MCF 10A (cell line): ENCODE measurements around the gene CRYGN. TPM values are rescaled to one million over a fixed set of nuclear protein-coding genes. Genes with fewer than 3 reads are reported as not detected.

ENCODE experiments used
- BruUV-seq: library from RNA; stranded (reverse); fragments of 400-500 nt; replicated peaks from 2 replicates; lab custom pipeline; 2021; lab: Mats Ljungman, UMichigan
- CTCF ChIA-PET: fragments of 300-600 bp; sonication (Branson Sonifier 250); formaldehyde crosslinking; extraction: SDS; loops from one replicate; lab custom pipeline; 2021; ENCODE audit warnings: antibody characterized with exemption, inconsistent platforms; lab: Yijun Ruan, JAX
- POLR2A ChIA-PET: fragments of 300-600, 350-650 bp; sonication (Branson Sonifier 250); formaldehyde crosslinking; extraction: SDS; loops from one replicate; lab custom pipeline; 2020; ENCODE audit warnings: antibody characterized with exemption, inconsistent platforms; lab: Yijun Ruan, JAX
- DNase-seq: peaks from one replicate; pipeline ENCODE4 v3.0.0-alpha.2; 2018; ENCODE audit not compliant: unreplicated experiment
- H3K27ac Mint-ChIP-seq: one replicate; pipeline ENCODE4 v1.8.0; 2022; ENCODE audit warnings: mild to moderate bottlenecking, low read depth, mixed read lengths; ENCODE audit not compliant: unreplicated experiment
- H3K27me3 Mint-ChIP-seq: one replicate; pipeline ENCODE4 v1.8.0; 2022; ENCODE audit warnings: mixed read lengths; ENCODE audit not compliant: insufficient read depth, unreplicated experiment
- H3K36me3 Mint-ChIP-seq: one replicate; pipeline ENCODE4 v1.8.0; 2022; ENCODE audit warnings: mild to moderate bottlenecking, moderate library complexity, mixed read lengths; ENCODE audit not compliant: insufficient read depth, unreplicated experiment
- H3K4me1 Mint-ChIP-seq: one replicate; pipeline ENCODE4 v1.8.0; 2022; ENCODE audit warnings: mixed read lengths; ENCODE audit not compliant: insufficient read depth, unreplicated experiment
- H3K4me3 Mint-ChIP-seq: one replicate; pipeline ENCODE4 v1.8.0; 2022; ENCODE audit warnings: mild to moderate bottlenecking, moderate library complexity, mixed read lengths; ENCODE audit not compliant: unreplicated experiment
- H3K9me3 Mint-ChIP-seq: one replicate; pipeline ENCODE4 v1.8.0; 2022; ENCODE audit warnings: mixed read lengths; ENCODE audit not compliant: unreplicated experiment
- intact Hi-C: fragments of 100-400 bp; cut with micrococcal nuclease; formaldehyde crosslinking; loops from 2 replicates; pipeline ENCODE4 v1.14.1; 2022
- total RNA-seq: library from RNA; stranded (reverse); gene quantifications from 2 replicates; pipeline ENCODE4 v1.2.3, GENCODE V29; 2022
- TF ChIP-seq, protein P1 (sequence below): fragments of 200-600 bp; IDR thresholded peaks from one replicate; pipeline ENCODE4 v1.8.0; 2022; ENCODE audit warnings: antibody characterized with exemption, mild to moderate bottlenecking; ENCODE audit not compliant: unreplicated experiment

CRYGN gene
- total RNA-seq, 1 experiment from 2014 or later = not detected

DNA sequence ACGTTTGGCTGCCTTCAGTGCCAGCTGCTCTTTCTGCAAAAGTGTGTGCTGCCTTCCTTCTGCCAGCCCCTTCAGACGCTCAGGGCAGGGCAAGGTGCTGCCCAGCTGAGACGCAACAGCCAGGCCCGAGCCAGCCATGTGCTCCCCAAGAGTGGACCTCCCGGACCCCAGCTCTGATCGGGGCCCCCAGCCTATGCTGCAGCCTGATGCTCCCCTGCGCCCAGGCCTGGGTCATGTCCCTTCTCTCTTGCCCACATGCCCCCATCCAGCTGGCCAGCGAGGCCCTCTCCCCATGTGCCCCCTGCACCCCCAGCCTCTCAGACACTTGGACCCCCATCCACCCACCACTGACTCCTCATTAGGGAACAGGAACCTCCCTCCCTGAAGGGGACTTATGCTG lies 47.9 kb downstream of the CRYGN start:
- CTCF ChIA-PET = no interaction called here
- H3K4me3 Mint-ChIP-seq = no peak overlapping the region
- BruUV-seq = no TSS peak
- no peaks in the 10 kb centered on the region for H3K9me3 Mint-ChIP-seq
- H3K27ac Mint-ChIP-seq = no peak overlapping the region
- TF ChIP-seq, protein P1, sequence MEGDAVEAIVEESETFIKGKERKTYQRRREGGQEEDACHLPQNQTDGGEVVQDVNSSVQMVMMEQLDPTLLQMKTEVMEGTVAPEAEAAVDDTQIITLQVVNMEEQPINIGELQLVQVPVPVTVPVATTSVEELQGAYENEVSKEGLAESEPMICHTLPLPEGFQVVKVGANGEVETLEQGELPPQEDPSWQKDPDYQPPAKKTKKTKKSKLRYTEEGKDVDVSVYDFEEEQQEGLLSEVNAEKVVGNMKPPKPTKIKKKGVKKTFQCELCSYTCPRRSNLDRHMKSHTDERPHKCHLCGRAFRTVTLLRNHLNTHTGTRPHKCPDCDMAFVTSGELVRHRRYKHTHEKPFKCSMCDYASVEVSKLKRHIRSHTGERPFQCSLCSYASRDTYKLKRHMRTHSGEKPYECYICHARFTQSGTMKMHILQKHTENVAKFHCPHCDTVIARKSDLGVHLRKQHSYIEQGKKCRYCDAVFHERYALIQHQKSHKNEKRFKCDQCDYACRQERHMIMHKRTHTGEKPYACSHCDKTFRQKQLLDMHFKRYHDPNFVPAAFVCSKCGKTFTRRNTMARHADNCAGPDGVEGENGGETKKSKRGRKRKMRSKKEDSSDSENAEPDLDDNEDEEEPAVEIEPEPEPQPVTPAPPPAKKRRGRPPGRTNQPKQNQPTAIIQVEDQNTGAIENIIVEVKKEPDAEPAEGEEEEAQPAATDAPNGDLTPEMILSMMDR = no peak
- intact Hi-C loops = no loop called here
- POLR2A ChIA-PET = no interaction called here
- no peaks in the 10 kb centered on the region for H3K36me3 Mint-ChIP-seq
- peaks cover 45% of the 10 kb centered on the region for H3K27me3 Mint-ChIP-seq
- DNase-seq = no peak
- no peaks in the 10 kb centered on the region for H3K4me1 Mint-ChIP-seq

GRCh38 chr7:151391358-151391730 lies 48.6 kb downstream of the CRYGN start:
- Mint-ChIP-seq H3K27me3 (peaks cover 45% of the 10 kb centered on the region), H3K27ac (no peak overlapping the region), H3K9me3 (no peaks in the 10 kb centered on the region), H3K4me1 (no peaks in the 10 kb centered on the region), H3K4me3 (no peak overlapping the region), H3K36me3 (no peaks in the 10 kb centered on the region)
- TF ChIP-seq, protein P1 = no peak
- BruUV-seq = no TSS peak
- intact Hi-C loops = no loop called here
- no peak for DNase-seq
- CTCF ChIA-PET = no interaction called here
- POLR2A ChIA-PET = no interaction called here

DNA sequence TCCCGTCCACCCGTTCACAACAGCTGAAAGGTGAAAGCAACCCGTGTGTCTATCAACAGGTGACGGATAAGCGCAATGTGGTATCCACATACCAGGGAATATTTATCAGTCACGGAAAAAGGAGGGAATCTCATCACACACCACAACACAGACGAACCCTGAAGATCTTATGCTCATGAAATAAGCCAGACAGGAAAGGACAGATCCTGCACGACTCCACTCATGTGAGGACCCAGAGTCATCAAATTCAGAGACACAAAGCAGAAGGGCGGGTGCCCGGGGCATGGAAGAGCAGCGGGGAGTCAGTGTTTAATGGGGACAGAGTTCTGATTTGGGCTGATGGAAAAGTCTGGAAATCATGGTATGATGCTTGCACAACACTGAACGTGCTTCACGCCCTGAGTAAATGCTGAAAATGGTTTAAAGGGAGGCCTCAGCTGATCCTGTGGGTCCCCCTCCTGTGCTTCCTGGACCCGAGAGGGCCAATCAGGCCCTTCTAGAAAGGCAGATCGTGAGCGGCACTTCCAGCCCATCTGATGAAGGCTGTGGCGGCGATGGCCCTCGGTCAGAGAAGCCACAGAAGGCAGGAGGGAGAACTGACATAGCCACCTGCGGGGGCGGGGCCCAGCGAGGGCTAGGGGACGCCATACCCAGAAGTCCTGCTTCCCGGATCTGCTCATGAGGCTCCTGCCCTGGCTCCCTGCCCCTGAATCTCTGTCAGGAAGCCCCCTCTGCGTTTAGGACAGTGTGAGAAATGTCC lies 49.2 kb downstream of the CRYGN start:
- H3K36me3 Mint-ChIP-seq = no peaks in the 10 kb centered on the region
- no peak overlapping the region for H3K4me3 Mint-ChIP-seq
- no peak for DNase-seq
- CTCF ChIA-PET = no interaction called here
- BruUV-seq = no TSS peak
- H3K9me3 Mint-ChIP-seq = no peaks in the 10 kb centered on the region
- POLR2A ChIA-PET = interaction anchor here (0.6 kb wide), 2 partner anchors 151 to 163 kb away, joined by 3 read pairs; no protein-coding TSS in a partner anchor
- peaks cover 45% of the 10 kb centered on the region for H3K27me3 Mint-ChIP-seq
- TF ChIP-seq, protein P1 = no peak
- intact Hi-C loops = no loop called here
- H3K4me1 Mint-ChIP-seq = no peaks in the 10 kb centered on the region
- H3K27ac Mint-ChIP-seq = no peak overlapping the region

GRCh38 chr7:151389768-151390597 lies 50.0 kb downstream of the CRYGN start:
- TF ChIP-seq, protein P1 = no peak
- POLR2A ChIA-PET = interaction anchor here (0.6 kb wide), 2 partner anchors 152 to 163 kb away, joined by 3 read pairs; no protein-coding TSS in a partner anchor
- Mint-ChIP-seq H3K27me3 (peaks cover 45% of the 10 kb centered on the region), H3K4me1 (no peaks in the 10 kb centered on the region), H3K4me3 (no peak overlapping the region), H3K9me3 (no peaks in the 10 kb centered on the region), H3K36me3 (peaks cover 2% of the 10 kb centered on the region), H3K27ac (no peak overlapping the region)
- CTCF ChIA-PET = interaction anchor here (0.6 kb wide), 1 partner anchor 367 kb away, joined by 4 read pairs; no protein-coding TSS in a partner anchor
- DNase-seq = no peak
- intact Hi-C loops = no loop called here
- no TSS peak for BruUV-seq
